GM21367 (cell line): ENCODE results near the gene PSD4.

Experiments
- ATAC-seq: cut with Tn5 transposase; IDR thresholded peaks from one replicate; pipeline ENCODE4 v1.9.1; 2021; ENCODE audit not compliant: unreplicated experiment

PSD4 gene

DNA sequence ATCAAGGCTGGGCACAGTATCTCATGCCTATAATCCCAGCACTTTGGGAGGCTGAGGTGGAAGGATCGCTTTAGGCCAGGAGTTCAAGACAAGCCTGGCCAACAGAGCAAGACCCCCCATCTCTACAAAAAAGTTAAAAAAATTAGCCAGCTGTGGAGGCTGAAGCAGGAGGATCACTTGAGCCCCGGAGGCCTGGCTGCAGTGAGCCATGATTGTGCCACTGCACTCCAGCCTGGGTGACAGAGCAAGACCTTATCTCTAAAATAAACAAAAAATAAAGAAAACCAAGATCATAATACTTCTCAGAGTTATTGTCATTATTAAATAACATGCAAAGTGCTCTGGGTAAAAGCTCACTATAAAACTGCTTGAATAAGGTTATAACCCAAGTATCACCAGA, 31.5 kb upstream of the PSD4 start:
- no peak for ATAC-seq

DNA sequence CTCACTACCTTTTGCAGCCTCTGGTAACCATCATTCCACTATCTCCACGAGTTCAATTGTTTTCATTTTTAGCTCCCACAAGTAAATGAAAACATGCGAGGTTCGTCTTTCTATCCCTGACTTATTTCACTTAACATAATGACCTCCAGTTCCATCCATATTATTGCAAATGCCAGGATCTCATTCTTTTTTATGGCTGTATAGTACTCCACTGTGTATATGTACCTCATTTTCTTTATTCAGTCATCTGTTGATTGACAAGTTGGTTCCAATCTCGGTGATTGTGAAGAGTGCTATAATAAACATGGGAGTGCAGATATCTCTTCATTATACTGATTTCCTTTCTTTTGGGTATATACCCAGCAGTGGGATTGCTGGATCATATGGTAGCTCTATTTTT, 29.5 kb upstream of the PSD4 start:
- ATAC-seq = no peak

DNA sequence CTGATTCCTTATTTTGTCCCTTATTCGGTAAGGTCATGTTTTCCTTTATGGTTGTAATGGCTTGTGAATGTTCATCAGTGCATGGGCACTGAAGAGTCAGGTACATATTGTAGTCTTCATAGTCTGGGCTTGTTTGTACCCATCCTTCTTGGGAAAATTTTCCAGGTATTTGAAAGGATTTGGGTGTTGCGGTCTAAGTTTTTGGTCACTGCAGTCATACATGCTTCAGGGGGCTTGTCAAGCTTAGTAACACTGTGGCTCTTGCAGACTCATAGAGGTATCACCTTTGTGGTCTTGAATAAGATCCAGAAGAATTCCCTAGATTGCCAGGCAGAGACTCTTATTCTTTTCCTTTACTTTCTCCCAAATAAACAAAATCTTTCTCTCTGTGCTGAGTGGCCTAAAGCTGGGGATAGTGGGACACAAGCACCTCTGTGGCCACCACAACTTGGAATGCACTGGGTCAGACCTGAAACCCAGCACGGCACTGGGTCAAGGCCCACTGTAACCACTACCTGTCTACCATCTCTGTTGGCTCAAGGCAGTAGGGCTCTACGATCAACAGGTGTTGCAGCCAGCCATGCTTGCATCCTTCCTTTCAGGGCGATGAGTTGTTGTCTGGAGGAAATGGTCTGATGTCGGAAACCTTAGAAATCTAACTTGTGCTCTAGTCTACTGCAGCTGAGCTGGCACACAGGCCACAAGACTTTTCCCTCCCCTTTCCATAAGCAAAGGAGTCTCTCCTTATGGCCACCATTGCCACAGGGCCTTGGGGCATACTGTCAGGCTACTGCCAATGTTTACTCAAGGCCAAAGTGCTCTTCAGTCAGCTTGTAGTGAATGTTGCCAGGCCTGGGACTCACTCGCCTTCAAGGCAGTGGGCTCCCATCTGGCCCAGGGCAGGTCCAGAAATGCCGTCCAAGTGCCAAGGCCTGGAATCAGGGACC, 24.9 kb upstream of the PSD4 start:
- ATAC-seq = no peak

DNA sequence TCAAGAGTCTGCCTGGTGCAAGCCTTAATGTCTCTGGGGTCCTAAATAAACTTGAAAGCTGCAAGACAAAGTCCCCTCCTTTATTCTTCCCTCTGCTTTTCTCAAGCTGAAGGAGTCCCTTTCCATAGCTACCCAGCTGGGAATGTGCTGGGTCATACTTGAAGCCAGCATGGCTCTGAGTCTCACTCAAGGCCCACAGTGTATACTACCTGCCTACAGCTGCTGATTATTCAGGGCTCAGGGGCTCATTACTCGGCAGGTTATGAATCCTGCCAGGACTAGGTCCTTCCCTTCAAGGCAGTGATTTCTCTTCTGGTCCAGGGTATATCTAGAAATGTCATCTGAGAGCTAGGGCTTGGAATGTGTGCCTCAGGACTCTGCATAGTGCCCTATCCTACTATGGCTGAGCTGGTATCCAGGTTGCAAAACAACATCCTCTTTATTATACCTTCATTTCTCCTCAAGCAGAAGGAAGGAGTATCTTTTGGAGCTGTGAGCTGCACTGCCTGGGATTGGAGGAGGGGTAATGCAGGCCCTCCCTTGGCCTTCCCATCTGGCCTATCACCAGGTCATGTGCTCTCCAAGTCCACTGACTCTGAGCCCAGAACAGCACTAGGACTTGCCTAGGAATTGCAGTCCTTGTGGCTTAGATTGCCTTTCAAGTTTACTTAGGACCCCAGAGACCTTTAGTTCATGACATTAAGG, 24.1 kb upstream of the PSD4 start:
- ATAC-seq = no peak

DNA sequence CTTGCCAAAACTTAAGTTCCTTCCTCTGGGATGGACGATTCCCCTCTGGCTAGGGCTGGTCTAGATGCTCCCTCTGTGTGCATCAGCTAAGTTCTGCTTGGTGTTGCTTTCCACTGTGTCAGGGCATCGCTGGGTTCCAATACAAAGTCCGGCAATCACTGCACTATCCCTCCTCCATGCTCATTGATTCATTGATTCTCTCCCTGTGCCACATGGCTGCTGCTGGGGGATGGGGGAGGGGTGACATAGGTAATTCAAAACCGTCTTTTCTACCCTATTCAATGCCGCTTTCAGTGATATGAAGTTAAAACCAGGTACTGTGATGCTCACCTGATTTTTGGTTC, 23.5 kb upstream of the PSD4 start:
- ATAC-seq = no peak

DNA sequence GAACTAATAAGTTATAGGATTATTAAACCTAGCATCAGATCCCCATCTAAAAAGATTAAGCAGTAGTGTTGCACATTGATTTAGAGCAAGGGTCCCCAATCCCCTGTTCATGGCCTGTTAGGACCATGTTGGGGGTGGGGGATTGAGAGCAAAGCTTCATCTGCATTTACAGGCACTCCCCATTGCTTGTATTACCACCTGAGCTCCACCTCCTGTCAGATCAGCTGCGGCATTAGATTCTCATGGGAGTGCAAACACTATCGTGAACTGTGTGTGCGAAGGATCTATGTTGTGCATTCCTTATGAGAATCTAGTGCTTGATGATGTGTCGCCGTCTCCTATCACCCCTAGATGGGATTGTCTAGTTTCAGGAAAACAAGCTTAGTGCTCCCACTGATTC, 18.4 kb upstream of the PSD4 start:
- no peak for ATAC-seq

DNA sequence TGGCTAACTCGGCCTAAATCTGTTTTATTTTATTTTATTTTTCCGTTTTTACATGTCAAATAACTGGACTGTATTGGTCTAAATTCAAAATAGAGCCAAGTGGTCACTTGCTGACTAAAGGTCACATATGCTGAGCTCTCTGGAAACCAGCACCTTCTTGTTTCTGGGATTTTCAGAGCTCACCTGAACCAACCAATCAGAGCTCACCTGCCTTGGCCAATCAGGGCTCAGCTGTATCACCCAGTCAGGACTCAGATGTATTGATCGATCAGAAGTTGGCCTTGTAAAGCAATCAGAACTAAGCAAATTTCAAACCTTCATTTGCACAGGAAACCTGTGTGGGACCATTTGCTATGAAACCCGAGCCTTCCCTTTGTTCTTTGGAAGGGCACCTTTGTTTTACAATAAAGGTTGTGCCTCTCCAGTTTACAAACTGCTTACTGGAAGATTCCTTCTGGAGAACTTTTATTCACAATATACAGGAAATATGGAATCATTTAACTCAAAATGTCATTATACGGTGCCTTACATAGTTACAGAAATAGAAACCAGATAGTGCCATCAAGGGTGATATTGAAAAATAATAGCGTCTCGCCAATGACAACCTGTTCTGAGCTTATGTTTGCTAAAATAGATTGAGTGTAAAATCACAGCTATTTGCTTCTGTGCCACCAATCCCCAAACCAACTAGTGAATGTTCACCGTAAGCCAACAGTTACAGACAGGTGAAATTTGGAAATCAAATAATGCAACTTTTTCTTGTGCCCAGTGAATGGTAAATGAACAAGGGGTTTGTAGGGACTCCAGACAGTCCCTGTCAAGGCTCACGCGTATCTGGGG, 17.3 kb upstream of the PSD4 start:
- ATAC-seq = no peak

DNA sequence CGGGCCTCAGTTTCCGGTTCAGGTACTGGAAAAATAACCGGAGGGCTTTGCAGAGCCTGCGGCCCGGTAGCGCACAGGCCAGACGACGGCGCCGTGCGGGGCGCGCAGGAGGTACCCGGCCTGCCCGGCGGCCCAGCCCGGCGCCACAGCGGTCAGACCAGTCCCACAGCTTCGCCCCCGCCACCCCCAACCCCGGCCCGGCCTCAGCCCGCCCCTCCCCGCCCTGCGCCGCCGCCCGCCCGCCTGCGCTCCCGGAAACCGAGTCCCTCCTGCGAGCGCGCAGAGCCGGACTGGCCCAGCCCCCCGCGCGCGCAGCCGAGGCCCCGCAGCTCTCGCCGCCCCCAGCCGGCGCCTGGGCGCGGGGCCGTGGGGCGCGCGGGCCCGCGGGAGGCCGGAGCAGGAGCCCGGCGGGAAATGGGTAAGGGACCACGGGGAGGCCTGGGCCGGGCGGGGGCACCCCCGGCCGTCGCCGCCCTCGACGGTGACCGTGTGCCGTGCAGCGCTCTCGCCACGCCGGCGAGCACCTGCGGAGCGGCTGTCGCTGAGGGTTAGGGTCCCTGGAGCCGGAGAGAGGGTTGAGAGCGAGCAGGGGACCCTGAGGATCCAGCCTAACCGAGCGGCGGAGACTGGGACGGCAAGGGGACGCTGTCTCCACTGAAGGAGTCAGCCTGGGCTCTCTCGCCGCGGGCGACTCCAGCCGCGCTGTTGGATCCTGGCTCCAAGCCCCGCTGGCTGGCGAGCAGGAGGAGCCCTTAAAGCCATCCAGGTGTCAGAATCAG, 16.5 kb upstream of the PSD4 start:
- no peak for ATAC-seq

DNA sequence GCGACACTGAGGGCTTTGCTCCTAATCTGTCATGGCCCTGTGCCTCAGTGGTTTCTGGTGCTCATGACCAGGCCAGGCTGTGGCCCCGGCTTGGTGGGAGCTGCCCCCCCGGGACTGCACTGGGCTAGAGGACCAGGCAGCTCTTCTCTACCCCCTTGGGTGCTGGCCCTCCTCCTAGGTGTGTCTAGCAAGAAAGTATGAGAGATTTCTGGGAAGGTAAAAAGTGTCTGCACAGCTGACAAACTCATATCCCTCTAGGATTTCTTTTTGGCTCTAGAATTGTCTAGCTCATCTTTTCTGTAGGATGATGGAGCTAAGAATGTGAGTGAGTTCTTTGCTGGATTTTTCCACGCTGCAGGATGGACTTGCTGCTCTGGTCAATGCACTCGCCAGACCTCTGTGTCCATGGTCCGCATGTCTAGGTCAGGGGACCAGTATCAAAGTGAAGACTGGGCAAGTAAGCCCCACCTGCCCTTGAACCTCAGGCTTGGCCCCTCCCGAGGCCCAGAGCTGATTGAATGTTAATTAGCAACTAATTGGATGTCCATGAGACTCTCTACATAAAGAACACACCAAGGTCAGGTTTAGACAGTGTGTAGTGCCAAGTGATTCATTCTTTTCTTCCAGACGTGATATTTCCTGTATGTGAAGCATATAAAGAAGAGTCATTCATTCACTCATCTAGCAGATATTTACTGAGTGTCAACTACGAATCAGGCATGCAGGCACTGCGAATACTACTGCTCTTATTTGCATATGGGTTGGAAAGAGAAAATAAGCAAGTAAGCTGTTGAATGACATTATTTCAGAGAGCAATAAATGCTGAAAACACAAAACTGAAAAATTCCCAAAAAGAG, 15.6 kb upstream of the PSD4 start:
- ATAC-seq = no peak

DNA sequence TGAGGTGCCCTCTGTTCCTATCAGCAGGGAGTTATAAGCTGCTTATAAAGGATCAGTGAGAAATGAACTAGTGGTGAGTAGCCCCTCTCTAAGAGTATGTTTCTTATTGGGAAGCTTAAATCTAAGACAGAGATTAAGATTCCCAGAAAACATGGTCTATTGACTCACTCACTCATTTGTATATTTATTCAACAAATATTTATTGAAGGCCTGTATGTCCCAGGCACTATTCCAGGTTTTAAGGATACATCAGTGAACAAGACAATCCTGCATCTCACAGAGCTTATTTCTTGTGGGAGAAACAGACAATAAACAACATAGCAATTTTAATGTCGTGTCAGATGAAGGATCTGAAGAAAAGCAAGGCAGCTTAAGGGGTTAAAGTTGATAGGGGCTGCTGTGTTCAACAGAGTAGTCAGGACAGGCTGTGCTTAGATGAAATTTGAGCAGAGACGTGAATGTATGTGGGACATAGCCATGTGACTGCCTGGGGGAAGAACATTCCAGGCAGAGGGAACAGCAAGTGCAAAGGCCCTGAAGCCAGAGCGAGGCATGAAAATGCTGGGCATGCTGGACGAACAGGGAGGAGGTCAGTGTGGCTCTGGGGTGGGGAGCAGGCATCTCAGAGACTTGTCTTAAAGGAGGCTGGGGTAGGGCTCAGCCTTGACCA, 14.8 kb upstream of the PSD4 start:
- ATAC-seq = no peak

DNA sequence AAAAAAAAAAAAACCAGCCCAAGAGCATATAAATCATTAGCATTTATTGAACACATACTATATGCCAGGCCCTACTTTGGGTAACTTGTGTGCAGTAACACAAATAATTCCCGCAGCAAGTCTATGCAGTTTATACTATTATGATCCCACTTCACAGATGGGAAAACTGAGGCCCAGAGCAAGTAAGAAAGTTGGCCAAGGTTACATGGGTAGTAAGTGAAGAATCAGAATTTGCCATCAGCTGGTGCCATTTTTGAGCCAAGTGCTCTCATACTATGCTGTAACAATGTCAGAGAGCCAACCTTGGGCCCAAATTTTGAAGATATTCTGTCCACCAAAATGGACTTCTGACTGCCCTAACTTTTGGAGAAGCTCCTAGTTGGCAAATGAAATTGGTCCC, 13.5 kb upstream of the PSD4 start:
- ATAC-seq = no peak

DNA sequence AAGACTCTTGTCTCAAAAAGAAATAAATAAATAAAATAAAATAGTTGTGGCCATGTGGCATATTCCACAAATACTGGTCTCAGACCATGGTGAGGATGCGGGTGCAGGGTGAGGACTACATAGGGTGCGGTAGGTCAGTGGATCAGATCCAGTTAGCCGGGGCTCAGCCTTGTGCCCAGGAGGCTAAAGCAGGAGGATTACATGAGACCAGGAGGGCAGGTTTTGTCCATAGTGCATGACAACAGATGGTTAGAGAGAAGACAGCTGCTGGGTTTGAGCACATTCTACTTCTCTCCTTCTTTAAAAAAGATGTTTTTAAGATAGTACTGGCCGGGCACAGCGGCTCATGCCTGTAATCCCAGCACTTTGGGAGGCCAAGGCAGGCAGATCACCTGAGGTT, 12.8 kb upstream of the PSD4 start:
- no peak for ATAC-seq

DNA sequence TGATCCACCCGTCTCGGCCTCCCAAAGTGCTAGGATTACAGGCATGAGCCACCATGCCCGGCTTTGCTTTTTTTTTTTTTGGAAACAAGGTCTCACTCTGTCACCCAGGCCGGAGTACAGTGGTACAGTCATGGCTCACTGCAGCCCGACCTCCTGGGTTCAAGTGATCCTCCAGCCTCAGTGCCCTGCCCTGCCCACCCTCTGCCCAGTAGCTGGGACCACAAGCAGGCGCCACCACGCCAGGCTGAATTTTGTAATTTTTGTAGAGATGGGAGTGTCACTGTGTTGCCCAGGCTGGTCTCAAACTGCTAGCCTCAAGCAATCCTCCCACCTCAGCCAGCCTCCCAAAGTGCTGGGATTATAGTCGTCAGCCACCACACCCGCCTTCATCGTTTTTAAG, 11.6 kb upstream of the PSD4 start:
- no peak for ATAC-seq

DNA sequence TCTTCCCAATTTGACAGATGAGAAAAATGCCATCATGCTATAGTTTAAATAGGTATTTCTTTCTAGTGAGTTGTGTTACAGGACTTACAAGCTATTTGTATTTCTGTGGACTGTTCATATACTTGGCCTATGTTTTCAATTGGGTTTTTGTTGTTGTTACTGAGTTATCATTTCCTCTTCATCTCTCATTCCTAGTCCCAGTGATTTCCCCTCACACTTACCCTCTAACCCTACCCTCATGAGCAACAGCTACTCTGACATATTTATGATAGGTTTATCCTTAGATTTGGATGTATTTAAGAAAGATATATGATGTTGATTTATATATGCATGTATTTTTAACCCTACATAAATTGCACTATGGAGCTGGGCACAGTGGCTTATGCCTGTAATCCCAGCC, 10.9 kb upstream of the PSD4 start:
- no peak for ATAC-seq

DNA sequence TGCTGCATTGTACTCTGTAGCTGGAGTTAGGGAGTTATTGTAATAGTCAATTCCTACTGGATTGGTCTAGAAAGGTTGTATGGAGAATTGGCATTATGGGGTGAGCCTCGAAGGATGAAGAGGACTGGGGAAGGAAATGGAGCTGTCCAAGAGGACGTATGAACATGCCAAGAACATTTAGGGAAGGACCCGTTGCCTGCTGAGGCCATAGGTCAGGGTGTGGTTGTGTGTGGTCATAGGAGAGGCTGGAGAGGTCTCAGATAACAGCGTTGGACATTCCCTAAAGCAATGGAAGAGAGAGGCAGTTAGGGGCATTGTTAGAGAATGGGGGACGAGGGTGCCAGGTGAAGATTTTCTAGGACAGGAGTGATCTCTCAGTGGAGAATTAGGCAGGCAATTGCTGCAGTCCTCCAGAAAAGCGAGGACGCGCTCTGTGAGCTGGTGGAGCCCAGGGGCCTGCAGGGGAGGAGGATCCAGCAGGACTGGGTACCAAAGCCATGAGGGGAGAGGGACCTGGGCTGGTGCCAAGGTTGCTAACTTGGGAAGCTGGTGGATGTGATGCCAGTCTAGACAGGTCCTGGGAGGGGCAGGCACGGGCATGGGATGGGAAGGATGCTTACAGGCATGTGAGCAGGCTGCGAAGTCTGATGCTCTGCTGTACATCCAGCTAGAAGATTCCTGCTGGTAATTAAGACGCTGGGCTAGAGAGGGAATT, 9.4 kb upstream of the PSD4 start:
- no peak for ATAC-seq

DNA sequence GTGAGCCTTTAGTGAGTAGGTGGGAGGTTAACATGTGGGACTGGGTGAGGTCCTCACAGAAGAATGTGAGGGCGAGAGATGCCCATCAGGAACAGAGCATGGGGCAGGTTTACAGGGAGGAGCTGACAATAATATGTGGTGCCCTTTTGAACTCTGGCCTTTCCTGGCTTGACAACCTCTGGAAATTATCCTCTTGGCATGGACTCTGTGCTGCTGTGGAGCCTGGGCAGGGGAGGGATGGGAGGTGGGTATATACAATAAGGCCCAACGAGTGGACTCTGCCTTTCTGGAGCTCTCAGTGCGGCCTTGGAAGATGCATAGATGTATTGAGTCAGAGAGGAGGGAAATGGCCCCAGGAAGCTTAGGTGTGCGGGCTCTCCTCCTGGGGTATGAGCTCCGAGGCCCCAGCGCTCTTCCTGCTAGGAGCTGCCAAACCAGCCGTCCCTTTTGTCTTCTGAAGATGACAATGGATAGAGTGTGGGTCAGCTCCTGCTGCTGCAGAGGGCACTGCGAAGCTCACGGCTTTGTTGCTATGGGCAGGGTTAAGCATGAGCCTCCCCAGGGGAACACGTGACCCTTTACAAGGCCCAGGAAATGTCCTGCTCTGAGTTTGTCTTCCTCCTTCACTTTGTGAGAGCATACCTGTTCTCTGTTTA, 8.7 kb upstream of the PSD4 start:
- no peak for ATAC-seq

DNA sequence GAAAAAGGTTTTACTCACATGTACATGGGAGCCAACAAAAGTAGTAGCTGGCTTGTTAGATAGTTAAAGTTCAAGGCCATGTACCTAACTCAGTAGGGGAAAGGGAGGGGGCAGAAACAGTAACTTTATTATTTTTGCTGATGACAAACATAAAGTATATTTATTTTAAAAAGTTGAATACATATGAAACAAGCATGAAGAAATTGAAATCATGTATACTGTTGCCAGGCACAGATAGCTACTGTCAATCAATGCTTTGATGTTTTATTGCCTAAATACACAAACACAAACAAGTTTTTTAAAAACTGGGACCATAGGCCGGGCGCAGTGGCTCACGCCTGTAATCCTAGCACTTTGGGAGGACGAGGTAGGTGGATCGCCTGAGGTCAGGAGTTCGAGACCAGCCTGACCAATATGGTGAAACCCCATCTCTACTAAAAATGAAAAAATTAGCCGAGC, 7.6 kb upstream of the PSD4 start:
- ATAC-seq = no peak
